HG03196 (cell line): ENCODE results near the gene TUSC7.

Experiments
- ATAC-seq: cut with Tn5 transposase; IDR thresholded peaks from one replicate; pipeline ENCODE4 v1.9.1; 2021; ENCODE audit not compliant: unreplicated experiment

TUSC7 gene

DNA sequence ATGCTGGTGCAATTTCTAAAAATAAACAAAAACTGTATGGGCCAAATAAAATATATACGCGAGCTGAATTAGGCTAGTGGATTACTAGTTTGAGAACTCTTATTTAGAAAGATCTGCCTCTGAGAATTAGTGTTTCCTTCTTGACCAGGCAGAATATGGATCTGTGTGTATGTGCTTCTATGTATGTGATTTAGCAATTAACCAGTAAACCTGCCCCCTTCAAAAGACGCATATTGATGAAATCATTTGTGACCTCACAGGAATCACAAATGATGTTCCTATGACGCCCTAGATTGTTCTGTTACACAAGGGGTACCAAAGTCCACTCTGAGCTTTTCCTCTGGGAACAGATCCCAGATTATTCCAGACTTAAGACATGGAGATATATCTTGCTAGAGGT lies at the start of gene TUSC7:
Gene TUSC7 (plus strand): TSS at position 301 of the 400 bp plus-strand sequence.
- ATAC-seq: no peak

DNA sequence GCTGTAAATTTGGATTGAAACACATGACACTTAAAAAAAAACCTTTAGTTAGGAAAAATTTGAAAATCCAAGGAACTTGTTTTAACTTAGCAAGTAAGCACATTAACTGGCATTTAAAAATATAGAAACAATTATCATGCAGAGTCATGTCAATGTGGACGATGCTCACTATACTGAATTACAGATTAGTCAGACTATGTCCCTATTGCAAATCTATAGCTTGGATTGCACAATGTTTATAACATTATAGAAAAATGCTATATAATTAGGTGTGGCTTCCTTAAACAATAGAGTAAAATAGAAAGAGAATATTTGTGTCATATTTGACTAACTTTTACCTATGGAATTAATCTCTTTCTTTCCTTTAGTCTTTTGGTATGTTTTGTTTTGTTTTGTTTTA lies 48.4 kb upstream of the TUSC7 start:
- ATAC-seq: no peak

DNA sequence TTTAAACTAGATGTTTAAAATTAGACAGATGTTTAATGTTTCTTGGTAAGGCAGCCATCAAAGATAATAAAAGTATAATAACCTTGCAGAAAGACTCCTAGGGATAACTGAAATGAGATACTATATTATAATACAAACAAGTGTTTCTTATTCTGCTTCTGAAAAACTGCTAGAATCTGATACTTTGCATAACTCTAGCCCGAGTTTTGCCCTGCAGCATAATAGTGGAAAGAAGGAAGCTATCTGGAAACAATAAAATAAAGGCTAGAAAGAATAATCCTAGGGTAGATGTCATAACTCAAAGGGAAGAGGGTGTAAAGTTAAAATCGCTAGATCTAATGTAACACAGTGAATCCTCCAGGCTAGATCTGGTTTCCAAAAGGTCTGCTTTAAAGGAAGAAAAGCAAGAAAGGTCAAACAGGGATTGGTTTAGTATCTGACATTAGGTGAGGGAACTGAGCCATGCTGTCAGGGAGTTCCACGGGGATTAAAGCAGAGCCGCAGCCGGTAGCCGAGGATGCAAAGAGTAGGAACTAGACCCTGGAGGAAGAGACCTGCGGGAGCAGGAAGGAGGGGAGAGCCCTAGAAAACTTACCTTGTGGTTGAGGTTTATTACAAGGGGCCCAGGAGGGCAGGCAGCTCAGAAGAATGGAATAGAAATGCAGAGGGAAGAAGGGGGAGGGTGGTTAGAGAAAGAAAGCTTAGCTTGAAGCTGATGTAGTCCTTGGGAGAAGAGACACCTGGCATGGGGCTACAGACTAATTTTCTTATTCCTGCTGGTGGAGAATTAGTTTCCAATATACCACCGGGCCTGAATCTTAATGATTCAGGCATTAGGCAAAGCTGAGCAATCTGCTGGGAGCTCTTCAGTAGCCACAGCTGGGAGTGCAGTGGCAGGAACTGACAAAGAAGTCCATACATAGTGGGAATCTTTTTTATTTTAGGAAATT lies 46.1 kb upstream of the TUSC7 start:
- ATAC-seq: no peak

DNA sequence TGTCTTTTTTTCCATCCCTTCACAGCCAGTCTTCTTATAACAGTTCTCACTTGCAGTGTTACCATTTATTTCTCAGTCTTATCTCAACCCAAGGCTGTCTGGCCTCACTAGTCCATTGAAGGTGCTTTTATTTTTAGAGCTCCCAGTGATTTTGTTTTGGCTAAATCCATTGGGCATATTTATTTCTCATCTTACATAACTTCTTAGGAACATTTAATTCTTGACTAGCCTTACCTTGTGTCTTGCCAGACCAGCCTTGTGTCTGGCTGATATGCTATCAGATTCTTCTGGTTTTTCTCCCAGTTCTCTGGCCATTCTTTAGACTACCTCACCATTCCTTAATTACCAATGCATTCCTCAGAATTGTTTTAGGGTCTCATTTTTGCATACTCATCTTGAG lies 42.3 kb upstream of the TUSC7 start:
- no peak for ATAC-seq

DNA sequence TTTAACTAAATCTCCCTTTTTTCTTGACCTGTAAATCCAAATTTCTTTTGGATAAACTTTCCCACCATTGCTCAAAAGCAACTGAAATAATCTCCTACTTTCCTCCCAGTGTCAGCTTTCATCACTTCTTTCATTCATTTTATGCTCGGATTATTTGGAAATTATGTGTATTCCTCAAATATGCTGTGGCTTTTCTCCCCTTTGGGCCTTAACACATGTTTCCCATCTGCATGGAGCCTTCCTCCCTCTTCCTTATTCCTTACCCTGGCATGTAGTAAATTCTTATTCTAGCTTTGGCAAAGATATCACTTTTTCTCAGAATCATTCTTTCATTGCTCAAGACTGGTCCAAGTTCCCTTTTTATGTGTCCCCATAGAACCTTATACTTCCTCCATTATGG lies 41.8 kb upstream of the TUSC7 start:
- ATAC-seq: no peak

DNA sequence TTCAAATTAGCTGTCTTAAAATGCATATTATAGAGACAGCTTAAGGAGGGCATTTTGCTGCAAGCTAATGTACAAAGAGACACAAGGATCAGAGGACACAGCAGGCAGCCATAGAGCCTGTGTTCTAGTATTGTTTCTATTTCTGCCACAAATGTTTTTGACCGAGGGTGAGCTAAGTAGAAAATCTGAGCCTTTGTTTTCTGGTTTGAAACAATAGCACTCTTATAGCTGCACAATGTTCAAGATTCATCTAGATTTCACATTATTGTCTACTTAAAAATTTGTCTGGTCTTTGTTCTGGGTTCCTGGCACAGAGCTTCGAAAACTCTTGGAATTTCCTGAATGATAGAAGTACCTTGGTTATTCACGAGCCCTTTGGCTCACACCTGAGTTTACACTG lies 40.0 kb upstream of the TUSC7 start:
- no peak for ATAC-seq

DNA sequence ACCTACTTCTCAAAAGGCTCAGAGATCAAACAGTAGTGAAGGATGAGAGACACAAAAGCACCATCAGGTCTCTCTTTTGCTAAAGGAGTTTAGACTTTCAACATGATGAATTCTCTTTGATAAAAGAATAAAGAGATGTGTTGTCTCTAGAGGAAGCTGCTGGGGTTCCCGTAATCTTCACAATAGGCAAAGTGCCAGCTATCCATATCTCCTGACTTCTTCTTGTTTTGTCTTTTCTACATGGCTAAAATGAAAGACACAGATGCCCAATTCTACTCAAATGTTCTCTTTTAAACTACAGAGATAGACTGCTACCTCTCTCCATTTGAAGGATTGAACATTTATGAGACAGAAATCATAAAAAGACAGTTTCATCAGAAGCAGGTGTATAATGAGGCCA lies 38.4 kb upstream of the TUSC7 start:
- ATAC-seq: no peak

DNA sequence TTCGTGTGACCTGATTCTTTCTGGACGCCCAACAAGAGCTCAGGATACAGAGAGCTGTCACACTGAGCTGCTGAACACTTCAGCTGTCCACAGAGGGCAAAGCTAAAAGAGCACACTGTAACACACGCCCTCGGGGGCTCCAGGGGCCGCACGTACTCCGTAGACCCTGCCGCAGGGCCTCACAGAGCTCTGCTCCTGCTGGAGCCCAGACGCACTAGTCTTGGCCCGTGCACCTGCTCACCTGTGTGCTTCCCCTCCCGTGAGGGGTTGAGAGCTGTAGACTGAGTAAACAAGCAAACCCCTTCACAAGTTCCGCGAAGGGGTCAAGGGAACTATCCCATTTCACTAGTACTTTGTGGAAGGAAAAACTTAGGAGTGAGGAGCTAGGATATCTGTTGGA lies 30.7 kb upstream of the TUSC7 start:
- no peak for ATAC-seq

DNA sequence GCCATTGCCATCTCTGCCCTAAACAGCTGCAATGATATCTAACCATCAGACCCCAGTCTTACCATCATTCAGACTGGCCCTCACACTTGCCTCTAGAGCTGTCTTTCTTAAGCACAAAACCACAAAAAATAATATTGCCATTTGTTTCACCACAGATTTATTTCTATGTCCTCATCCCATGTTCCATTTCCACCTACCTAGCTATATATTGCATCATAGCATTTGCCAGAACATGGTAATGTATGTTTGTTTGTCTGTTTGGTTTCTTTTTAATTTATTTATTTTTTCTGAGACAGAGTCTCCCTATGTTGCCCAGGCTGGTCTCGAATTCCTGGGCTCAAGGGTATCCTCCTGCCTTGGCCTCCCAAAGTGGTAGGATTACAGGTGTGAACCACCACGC lies 18.5 kb upstream of the TUSC7 start:
- no peak for ATAC-seq

DNA sequence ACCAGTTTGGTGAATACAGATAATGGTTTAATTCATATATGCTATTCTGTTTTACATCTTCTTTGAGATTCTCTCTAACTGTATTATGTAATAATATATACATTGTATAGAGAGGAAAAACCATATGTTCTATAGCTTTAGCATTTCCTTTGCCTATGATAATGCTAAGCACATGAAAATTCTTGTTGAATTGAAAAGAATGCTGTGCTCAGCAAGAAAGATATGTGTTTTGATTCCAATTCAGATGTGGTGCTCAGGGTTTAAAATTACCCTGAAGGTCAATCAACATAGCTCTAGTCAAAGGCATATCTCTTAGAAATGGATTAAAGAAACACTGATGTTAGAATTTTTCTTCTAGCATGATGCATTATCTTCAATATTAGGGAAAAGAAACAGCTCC lies 8.5 kb upstream of the TUSC7 start:
- no peak for ATAC-seq

DNA sequence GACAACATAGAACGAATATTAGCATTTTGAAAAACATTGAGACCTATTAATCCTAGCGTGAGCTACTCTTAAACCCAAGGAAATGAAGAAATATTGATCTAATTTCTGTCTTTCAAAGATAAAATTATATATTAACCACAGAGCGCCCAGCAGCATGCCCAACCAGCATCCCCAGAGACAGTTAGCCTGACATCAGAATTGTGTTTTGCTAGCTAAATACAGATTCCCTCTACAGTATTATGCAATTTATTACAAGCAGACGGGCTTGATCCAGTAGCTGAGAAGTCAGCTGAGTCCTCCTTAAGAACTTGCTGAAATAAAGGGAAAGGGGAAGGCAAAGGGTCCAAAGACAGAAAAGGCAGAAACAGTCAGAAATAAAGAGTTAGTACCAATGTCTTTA lies 7.2 kb upstream of the TUSC7 start:
- no peak for ATAC-seq

DNA sequence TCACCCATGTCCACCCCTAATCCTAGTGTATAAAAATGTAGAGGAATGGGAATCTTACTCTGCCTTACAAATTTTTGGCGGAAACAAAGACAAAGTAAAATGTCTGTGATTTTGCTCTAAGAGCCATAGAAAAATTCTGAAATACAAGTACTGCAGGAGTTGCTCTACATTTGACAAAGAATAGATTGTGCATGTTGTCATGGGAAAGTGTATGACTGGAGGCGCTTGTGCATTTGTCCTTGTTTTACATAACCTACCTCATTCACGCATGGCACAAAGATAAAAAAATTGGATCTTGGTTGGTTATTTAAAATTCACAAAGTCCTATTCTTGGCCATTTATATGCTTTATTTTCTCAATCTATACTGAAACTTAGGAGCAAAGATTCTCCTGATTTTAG lies 2.0 kb upstream of the TUSC7 start:
- no peak for ATAC-seq

DNA sequence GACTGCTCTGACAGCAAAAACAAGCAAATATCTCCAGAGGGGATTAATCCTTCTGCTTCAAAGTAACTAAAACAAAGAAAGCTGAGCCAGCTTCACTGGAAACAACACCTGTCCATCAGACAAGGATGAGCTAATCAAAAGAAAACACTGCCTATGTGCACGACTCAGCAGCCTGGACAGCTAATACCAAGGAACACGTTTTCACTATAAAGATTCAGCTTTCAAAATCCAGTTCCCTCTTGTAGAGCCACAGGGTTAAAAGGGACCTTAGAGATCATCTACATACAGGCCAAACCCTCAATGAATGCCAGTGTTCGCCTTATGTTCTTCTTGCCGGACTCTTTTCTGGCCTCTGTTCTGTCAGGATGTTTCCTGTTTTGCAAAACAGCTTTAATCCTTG lies 6.9 kb downstream of the TUSC7 start:
- no peak for ATAC-seq

DNA sequence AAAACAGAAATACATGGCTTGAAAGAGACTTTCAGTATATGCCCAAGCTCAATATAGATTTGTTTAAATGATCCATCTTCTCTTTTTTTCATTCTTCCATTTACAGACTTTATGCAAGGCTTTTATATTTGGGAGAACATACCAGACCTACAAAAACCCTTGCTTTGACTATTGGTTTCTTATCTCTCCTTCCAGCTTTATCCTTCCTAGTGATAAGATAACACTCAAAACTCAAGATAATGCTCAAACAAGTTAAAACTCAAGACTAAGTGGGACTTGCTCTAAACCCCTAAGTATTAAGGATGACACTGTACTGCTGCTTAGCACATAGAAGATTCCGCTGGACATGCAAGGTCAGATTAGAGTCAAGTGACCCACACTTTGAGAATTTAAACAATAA lies 8.0 kb downstream of the TUSC7 start:
- ATAC-seq: no peak

DNA sequence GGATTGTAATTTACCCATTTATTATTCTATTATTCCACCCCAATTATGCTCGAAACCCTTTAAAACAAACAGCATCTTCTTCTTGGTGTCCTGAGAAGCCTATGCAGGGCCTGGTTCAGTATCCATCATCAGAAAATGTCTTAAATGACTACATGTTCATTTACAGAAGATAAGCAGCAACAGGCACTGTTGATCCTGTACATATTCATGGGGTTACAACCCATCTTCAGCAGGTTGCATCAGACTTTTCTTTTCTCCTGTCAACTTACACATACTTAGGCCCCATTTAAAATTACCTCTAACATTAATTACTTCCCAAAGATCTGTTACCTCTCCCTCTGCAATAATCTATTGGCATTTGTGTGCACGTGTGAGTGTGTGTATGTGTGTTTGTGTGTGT lies 18.9 kb downstream of the TUSC7 start:
- no peak for ATAC-seq

DNA sequence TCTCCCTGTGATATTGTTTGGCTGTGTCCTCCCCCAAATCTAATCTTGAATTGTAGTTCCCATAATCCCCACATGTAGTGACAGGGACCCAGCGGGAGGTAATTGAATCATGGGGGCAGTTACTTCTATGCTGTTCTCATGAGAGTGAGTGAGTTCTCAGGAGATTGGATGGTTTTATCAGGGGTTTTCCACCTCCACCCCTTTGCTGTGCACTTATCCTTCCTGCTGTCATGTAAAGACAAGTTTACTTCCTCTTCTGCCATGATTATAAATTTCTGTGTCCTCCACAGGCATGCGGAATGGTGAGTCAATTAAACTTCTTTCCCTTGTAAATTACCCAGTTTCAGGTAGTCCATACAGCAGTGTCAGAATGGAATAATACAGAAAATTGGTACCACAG lies 24.7 kb downstream of the TUSC7 start:
- ATAC-seq: no peak

DNA sequence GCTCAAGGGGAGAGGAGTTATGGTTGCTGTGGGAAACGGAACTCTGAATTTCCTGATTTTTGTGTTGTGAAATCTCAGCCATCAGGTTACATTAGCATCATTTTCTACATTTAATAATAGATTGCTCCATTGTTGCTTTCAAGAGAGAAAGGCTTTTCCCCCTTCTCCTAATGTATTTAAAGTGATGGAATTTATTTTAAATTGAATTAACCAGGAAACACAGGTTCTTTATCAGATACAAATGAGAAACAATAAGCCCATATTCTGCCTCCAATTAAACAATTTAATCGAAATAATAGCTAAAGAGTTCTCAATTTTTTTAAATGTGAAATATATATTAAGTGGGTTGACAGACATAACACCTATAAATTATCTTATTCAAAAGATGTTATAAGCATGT lies 30.1 kb downstream of the TUSC7 start:
- no peak for ATAC-seq

DNA sequence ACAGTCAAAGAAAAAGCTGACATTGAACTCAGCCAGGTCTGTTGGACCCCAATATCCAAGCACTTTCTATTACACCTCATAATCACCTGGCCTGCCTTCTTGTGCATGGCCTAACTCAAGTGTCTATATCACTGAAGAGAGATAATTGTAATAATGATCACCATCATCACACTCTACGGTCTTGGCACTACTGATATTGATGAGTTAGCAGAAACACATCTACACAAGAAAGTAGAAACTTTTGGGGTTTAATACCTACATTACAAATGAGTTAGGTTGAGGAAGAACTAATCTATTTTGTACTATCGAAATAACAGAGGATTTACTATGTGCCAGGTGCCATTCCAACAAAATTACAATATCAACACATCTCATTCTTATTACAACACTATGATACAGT lies 30.7 kb downstream of the TUSC7 start:
- no peak for ATAC-seq

DNA sequence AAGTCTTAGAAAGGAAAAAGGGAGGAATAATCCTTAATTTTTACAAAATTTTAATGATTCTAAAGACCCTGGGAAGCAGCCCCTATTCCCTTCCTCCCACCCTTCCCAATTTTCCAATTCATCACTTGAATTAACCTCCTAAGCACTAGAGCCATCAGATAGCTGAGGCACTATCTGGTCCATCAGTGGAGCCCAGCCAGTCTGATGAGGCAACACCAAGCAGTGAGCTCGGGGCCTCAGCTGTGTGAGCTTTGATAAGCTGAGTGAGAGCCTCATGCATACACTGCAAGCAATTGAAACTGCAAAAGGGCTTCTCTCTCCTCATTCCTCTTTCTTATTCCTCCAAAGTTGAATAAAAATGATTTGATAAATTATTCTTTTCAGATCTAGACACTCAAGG lies 31.9 kb downstream of the TUSC7 start:
- no peak for ATAC-seq

DNA sequence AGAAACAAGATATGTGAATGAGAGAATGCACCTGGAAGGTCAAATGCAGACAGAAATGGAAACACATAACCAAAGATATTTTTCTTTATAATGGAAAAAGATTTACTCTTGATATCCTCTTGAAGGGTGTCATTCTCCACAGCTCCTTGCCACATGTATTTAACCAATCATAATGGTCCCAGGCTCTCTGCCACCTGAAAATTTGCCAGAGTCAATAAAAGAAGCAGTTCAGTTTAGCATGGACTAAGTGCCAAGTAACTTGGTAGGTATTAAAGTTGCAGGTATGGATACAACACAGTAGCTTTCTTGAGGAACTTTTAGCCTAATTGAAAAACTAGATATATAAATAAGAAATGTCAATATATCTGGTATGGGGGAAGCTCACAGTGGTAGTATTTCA lies 33.5 kb downstream of the TUSC7 start:
- no peak for ATAC-seq

DNA sequence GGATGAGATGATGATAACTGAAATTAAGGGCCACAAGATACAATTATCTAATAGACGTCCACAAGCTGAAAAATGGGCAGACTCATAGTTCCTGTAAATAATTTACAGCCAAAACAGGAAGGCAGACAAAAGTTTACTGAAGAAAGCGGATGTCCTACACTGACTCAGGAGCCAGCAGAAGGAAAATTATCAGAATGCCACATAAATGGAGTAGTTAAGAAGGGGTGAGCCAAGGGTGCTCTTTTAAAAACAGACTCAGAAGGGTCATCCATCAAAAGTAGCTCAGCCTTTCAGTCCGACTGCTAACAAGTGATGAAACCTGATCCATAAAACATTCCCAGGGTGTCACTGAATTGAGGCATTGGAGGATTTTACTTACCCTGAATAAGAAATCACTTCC lies 39.8 kb downstream of the TUSC7 start:
- ATAC-seq: no peak

DNA sequence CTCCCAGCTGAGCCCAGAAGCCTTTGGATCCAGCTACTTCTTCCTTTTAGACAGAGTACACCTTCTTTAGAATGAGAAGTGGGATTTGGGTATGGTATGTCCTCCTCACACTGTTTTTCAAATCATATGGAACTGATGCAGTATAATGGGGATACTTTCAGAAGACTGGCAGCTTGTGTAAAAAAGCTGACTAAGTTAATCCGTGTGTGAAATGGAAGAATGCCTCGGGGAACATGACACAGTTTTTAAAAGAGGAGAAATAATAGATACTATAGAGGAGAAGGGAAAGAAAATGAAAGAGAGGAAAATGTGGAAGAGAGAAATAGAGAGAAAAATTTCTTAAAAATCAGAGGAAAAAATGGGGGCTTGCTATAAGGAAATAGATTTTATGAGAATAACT lies 47.7 kb downstream of the TUSC7 start:
- no peak for ATAC-seq

DNA sequence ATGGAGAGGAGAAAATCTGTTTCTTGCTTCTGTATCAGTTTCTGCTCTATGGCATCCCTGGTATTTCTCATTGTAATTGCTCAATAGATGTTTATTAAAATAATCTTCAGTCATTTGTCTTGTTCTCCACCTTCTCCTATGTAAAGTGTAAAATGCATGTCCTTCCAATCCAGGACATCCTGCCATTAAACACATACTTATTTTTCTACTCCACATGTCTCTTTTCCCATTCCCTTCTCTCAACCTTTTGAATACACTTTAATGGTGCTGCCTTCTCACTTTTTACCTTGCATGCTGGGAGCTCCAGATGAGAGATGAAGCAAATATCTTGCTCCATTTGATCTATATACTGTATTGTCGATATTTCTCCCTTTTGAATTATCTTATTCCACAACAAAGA lies 49.7 kb downstream of the TUSC7 start:
- no peak for ATAC-seq
